HL-60 (cell line): ENCODE data around the gene PPP1R14C.

Experiments
- DNase-seq, 2 experiments: peaks; one replicate each; pipeline ENCODE4 v3.0.0-alpha.2; 2010 to 2020; ENCODE audit warnings: low read depth in 1 of 2, low spot score in 1 of 2
- H3K27ac ChIP-seq: fragments of 250-450 bp; sonication (Bioruptor Pico); replicated peaks from 2 replicates; pipeline ENCODE4 v1.5.1; 2020; ENCODE audit warnings: mild to moderate bottlenecking, moderate library complexity
- H3K27me3 ChIP-seq: fragments of 250-450 bp; sonication (Bioruptor Pico); 2 replicates; pipeline ENCODE4 v1.5.1; 2021; ENCODE audit warnings: mild to moderate bottlenecking, moderate library complexity; ENCODE audit not compliant: insufficient read depth, poor library complexity, severe bottlenecking
- H3K4me3 ChIP-seq: replicated peaks from 2 replicates; pipeline ENCODE4 v1.5.1; 2011; ENCODE audit warnings: mild to moderate bottlenecking, control low read depth, low read length; ENCODE audit not compliant: insufficient read depth
- CTCF ChIP-seq: IDR thresholded peaks from one replicate; pipeline ENCODE4 v1.5.1; 2011; ENCODE audit warnings: low read length, control low read depth, inconsistent platforms; ENCODE audit not compliant: insufficient read depth
- GABPA ChIP-seq: IDR thresholded peaks from 2 replicates; pipeline ENCODE4 v1.6.1; 2012; ENCODE audit warnings: low read depth
- POLR2AphosphoS5 ChIP-seq: IDR thresholded peaks from 2 replicates; pipeline ENCODE4 v1.6.1; 2012; ENCODE audit warnings: low read depth
- SPI1 ChIP-seq: IDR thresholded peaks from 2 replicates; pipeline ENCODE4 v1.6.1; 2012; ENCODE audit warnings: low read depth, mild to moderate bottlenecking, borderline replicate concordance
- TF ChIP-seq, protein P1 (sequence below): IDR thresholded peaks from 2 replicates; pipeline ENCODE4 v1.6.1; 2012; ENCODE audit warnings: low read depth; ENCODE audit not compliant: insufficient replicate concordance

PPP1R14C gene

DNA sequence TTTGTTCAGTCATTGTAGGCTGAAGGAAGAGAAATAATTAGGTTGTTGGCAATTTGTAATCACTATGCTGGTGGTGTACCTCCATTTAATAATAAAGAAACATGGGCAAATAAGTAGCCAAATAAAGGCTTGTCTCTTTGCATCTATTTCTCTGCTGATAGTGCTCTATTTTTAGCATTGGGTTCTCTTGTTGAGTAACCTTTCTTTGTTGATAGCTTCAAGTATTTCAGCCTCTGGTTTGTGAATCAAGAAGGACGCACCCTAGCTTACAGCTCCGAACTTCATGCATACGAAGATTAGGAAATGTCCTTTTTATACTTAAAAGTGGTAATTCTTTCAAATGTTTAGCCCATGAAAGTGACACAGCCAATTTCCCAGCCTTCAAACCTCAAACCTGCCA lies 2.6 kb downstream of the PPP1R14C start:
- Histone ChIP-seq H3K27ac (no peak overlapping the region), H3K27me3 (peaks cover 39% of the 10 kb centered on the region), H3K4me3 (no peak overlapping the region)
- no peak for DNase-seq
- TF ChIP-seq POLR2AphosphoS5 (no peak), CTCF (no peak), SPI1 (no peak), GABPA (no peak)
- TF ChIP-seq, protein P1, sequence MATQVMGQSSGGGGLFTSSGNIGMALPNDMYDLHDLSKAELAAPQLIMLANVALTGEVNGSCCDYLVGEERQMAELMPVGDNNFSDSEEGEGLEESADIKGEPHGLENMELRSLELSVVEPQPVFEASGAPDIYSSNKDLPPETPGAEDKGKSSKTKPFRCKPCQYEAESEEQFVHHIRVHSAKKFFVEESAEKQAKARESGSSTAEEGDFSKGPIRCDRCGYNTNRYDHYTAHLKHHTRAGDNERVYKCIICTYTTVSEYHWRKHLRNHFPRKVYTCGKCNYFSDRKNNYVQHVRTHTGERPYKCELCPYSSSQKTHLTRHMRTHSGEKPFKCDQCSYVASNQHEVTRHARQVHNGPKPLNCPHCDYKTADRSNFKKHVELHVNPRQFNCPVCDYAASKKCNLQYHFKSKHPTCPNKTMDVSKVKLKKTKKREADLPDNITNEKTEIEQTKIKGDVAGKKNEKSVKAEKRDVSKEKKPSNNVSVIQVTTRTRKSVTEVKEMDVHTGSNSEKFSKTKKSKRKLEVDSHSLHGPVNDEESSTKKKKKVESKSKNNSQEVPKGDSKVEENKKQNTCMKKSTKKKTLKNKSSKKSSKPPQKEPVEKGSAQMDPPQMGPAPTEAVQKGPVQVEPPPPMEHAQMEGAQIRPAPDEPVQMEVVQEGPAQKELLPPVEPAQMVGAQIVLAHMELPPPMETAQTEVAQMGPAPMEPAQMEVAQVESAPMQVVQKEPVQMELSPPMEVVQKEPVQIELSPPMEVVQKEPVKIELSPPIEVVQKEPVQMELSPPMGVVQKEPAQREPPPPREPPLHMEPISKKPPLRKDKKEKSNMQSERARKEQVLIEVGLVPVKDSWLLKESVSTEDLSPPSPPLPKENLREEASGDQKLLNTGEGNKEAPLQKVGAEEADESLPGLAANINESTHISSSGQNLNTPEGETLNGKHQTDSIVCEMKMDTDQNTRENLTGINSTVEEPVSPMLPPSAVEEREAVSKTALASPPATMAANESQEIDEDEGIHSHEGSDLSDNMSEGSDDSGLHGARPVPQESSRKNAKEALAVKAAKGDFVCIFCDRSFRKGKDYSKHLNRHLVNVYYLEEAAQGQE = no peak

DNA sequence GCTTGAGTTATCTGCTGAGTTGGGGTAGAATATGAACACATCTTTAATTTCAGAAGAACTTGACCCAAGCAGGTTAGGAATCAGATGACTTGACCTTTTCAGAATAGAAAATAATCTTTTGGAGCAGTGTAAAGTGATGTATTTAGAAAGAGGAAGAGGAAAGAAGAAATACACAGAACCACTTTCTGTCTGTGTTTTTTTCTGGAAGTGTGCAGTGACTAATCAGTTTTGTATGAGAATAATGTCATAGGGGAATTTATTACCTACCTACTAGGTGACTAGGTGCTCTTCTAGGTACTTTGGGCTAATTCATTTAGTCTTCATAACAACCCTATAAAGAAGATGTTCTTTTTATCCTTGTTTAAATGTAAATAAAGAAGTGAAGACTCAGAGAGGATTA lies 3.0 kb downstream of the PPP1R14C start:
- no peak overlapping the region for H3K4me3 ChIP-seq
- H3K27me3 ChIP-seq = peaks cover 38% of the 10 kb centered on the region
- H3K27ac ChIP-seq = no peak overlapping the region
- TF ChIP-seq SPI1 (peak; percentile 69), POLR2AphosphoS5 (no peak), CTCF (no peak)
- no peak for DNase-seq

DNA sequence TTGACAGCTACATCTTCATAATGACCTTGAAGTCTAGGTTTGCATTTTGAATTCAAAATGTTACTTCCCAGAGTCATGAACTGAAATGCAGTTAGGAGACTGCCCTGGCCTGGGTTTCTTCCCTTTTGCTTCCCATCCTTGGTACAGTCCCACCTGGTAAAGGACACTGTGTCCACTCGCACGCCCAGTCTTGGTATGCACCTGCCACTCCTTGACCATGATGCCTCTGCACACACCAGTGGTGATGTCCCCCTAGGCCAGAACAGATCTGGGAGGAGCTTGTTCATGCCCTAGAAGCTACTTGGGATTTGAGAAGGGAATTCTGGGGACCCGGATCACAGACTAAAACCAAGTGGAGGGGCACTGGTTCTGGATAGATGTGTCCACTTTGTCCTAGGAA lies 3.6 kb downstream of the PPP1R14C start:
- Histone ChIP-seq H3K27ac (no peak overlapping the region), H3K4me3 (no peak overlapping the region), H3K27me3 (peaks cover 37% of the 10 kb centered on the region)
- TF ChIP-seq SPI1 (no peak), GABPA (no peak), POLR2AphosphoS5 (no peak), CTCF (no peak)
- TF ChIP-seq, protein P1 = no peak
- DNase-seq = no peak

- TF ChIP-seq, protein P1 = no peak
- TF ChIP-seq CTCF (no peak), GABPA (no peak), SPI1 (no peak), POLR2AphosphoS5 (no peak)
- H3K4me3 ChIP-seq = no peak overlapping the region
- DNase-seq = no peak
- no peak overlapping the region for H3K27ac ChIP-seq
- H3K27me3 ChIP-seq = peaks cover 12% of the 10 kb centered on the region
Observed at GRCh38 chr6:150149146-150149545, 6.3 kb downstream of the PPP1R14C start.
